Pancreas (tissue), 10 donors: ENCODE data around the gene TMEM131. TPM values are rescaled to one million over a fixed set of nuclear protein-coding genes. Genes with fewer than 3 reads are reported as not detected.

Experiments
- ATAC-seq, 4 donors: fragments of 200-7000 bp; cut with Tn5 transposase; one replicate each; pipeline versions ENCODE4 v1.8.0 to v1.9.1; 2020; ENCODE audit warnings: mild to moderate bottlenecking in 4 of 4, moderate library complexity in 4 of 4
- DNase-seq, 6 donors: peaks; one replicate each; pipeline ENCODE4 v3.0.0-alpha.2; 2020
- FAIRE-seq: peaks from 2 replicates; lab custom pipeline; 2012; peaks lifted over from hg19 to GRCh38; lab: Jason Lieb, UNC
- H3K27ac ChIP-seq, 4 donors: fragments of 200-600 bp; sonication (generic); 1 replicate in 3 of 4; 2 replicates in 1 of 4; pipeline versions ENCODE4 v1.5.0 to v1.8.0; 2020
- H3K27me3 ChIP-seq, 4 donors: fragments of 200-600 bp; one replicate each; pipeline ENCODE4 v1.8.0; 2021
- H3K36me3 ChIP-seq, 3 donors: fragments of 200-600 bp; sonication (generic) in 1 of 3; one replicate each; pipeline versions ENCODE4 v1.5.0 to v1.8.0; 2020 to 2021
- H3K4me1 ChIP-seq, 3 donors: fragments of 200-600 bp; one replicate each; pipeline ENCODE4 v1.8.0; 2021
- H3K4me3 ChIP-seq, 4 donors: fragments of 200-600 bp; sonication (generic) in 2 of 4; one replicate each; pipeline versions ENCODE4 v1.5.0 to v1.8.0; 2020 to 2021
- H3K9me3 ChIP-seq, 4 donors: fragments of 200-600 bp; one replicate each; pipeline ENCODE4 v1.8.0; 2021
- CTCF ChIP-seq, 4 donors: fragments of 200-600 bp; sonication (generic) in 3 of 4; IDR thresholded peaks; one replicate each; pipeline versions ENCODE4 v1.5.0 to v1.8.0; 2021; ENCODE audit warnings: antibody characterized with exemption in 4 of 4
- WGBS, 2 donors: extraction: QIAGEN DNeasy Blood & Tissue Kit; methylation state at CpG; one replicate each; pipeline ENCODE4 v1.1.7; 2013; 5-methylcytosine and 5-hydroxymethylcytosine counted together
- intact Hi-C, 3 donors: fragments of 100-400 bp; cut with DNase I; formaldehyde crosslinking; loops; one replicate each; pipeline versions ENCODE4 v1.11.1 to v1.14.2; 2022
- polyA plus RNA-seq, 2 donors: library from polyadenylated mRNA; stranded (reverse); fragments of 200-250 nt; gene quantifications; one replicate each; pipeline ENCODE4 v1.2.3, GENCODE V29; 2013
- total RNA-seq, 6 donors: library from RNA; stranded (reverse); fragmentation: NEBNext Ultra II Directional in 4 of 6; extraction: Animal tissue kit (Norgen Biotek cat#: 25700) in 4 of 6; gene quantifications; one replicate each; pipeline versions ENCODE4 v1.2.1 to v1.2.4, GENCODE V29; 2021 to 2023
- donor health status: healthy with polysubstance abuse.
- donor health status: DM: no; HTN: no; CAD: no; lungs with moderate emphysema.
- donor health status: DM: no; HTN: no; CAD: no.
- donor health status: control.
- donor health status: control.
- donor health status: Bipolar disorder and iron deficiency.
- donor health status: DM: yes; HTN: yes; CAD: no.
- donor health status: DM: no; HTN: no; CAD: no.
- donor health status: DM: no; HTN: no; CAD: no.
- donor health status: DM: yes; HTN: yes; CAD: no.

Gene TMEM131
- total and polyA plus RNA-seq, 8 donors = 8.1 to 26.5 (median 19.4) TPM

DNA sequence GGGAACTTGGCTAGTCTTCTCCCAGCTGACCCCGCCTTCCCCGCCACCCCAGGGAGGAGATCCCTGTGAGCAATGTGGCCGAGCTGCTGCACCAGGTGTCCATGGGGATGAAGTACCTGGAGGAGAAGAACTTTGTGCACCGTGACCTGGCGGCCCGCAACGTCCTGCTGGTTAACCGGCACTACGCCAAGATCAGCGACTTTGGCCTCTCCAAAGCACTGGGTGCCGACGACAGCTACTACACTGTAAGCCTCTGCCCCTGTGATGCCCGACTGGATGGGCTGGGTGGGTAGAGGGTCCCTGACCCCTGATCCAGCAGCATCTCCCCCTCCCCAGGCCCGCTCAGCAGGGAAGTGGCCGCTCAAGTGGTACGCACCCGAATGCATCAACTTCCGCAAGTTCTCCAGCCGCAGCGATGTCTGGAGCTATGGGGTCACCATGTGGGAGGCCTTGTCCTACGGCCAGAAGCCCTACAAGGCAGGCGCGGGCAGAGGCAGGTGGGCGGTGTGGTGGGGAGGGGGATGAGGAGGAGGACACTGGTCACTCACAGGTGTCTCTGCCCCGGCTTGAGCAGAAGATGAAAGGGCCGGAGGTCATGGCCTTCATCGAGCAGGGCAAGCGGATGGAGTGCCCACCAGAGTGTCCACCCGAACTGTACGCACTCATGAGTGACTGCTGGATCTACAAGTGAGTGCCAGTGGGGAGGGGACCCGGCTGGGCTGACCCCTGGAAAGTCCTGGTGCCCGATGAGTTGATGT is 258.1 kb downstream of the TMEM131 start:
- TF ChIP-seq CTCF (IDR thresholded peaks at IDR 0.05) = no peak
- no peak overlapping the region for H3K27ac ChIP-seq
- ATAC-seq = no peak
- no peak for FAIRE-seq
- no peaks in the 10 kb centered on the region for H3K36me3 ChIP-seq
- peak in 1 of 6 donors; percentile 63 for DNase-seq
- no peaks in the 10 kb centered on the region for H3K4me1 ChIP-seq
- WGBS, 2 donors = 80 to 87% methylated on average over 31 to 32 of the region's 32 CpGs
- no peaks in the 10 kb centered on the region for H3K27me3 ChIP-seq
- no peak overlapping the region for H3K4me3 ChIP-seq
- intact Hi-C loops = loop anchor here in 1 of 3 donors (10.0 kb wide), 1 partner anchor 647 kb away; no protein-coding TSS in a partner anchor
- H3K9me3 ChIP-seq = no peaks in the 10 kb centered on the region

DNA sequence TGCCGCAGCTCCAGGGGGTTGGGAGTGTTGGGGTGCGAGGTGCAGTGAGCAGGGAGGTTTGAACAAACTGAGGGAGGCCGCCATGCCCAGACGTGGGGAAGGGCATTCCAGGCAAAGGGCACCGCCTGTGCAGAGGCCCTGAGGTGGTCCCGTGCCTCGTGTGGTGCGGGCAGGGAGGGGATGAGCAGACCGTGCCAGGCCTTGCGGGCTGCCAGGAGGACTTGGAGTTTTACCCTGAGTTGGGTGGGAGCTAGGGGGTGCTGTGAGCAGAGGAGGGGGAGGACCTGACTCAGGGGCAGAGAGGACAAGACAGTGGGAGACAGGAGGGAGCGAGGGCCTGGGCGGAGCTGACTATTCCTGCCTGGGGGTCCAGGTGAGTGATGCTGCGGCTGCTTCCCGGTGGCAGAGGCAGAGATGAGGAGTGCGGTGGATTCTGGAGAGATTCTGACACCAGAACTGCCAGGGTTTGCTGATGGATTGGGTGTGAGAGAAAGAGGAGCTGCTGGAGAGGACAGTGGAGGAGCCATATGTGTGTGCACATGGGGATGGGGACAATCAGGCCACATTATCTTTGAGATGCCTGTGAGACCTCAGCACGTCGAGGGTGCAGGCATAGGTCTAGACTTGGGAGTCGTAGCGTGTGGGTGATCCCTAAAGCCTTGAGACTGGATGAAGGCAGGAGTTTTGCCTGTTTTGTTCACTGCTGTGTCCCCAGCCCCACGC is 259.0 kb downstream of the TMEM131 start:
- Histone ChIP-seq H3K27ac (no peak overlapping the region), H3K4me3 (no peak overlapping the region), H3K27me3 (no peaks in the 10 kb centered on the region), H3K4me1 (no peaks in the 10 kb centered on the region), H3K9me3 (no peaks in the 10 kb centered on the region), H3K36me3 (no peaks in the 10 kb centered on the region)
- intact Hi-C loops = loop anchor here in 1 of 3 donors (10.0 kb wide), 1 partner anchor 648 kb away; no protein-coding TSS in a partner anchor
- no peak for TF ChIP-seq CTCF (IDR thresholded peaks at IDR 0.05)
- FAIRE-seq = no peak
- ATAC-seq = no peak
- WGBS, 2 donors = 70 to 80% methylated on average over 20 of the region's 20 CpGs
- DNase-seq = no peak

DNA sequence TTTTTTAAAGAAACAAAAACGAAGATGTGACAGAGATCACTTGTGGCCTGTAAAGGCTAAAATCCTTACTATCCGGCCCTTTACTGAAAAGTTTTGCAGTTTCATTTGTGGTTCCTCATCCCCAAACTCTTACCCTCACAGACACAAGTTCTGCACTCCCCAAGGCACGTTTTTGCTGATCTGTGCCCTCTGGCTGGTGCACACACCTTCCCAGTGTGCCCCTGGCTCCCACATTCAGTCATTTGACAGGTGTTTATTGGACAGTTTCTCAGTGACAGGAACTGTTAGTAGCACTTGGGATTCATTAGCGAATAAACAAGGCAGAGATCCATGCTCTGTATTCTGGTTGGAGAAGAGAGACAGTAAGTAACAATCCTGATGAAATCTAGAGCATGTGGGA is 259.6 kb downstream of the TMEM131 start:
- no peaks in the 10 kb centered on the region for H3K36me3 ChIP-seq

GRCh38 chr2:97735161-97735561 is 260.6 kb downstream of the TMEM131 start:
- intact Hi-C loops = loop anchor here in 1 of 3 donors (10.0 kb wide), 1 partner anchor 650 kb away; no protein-coding TSS in a partner anchor
- Histone ChIP-seq H3K4me3 (no peak overlapping the region), H3K27me3 (no peaks in the 10 kb centered on the region), H3K9me3 (no peaks in the 10 kb centered on the region), H3K36me3 (no peaks in the 10 kb centered on the region), H3K27ac (no peak overlapping the region), H3K4me1 (no peaks in the 10 kb centered on the region)
- no peak for ATAC-seq
- TF ChIP-seq CTCF (IDR thresholded peaks at IDR 0.05) = no peak
- 94% methylated on average over 27 to 29 of the region's 29 CpGs for WGBS, 2 donors
- DNase-seq = peak in 1 of 6 donors; percentile 68
- FAIRE-seq = no peak

More for the DNA sequence above, 259.6 kb downstream of the TMEM131 start:
- TF ChIP-seq CTCF (IDR thresholded peaks at IDR 0.05) = no peak
- intact Hi-C loops = loop anchor here in 1 of 3 donors (10.0 kb wide), 1 partner anchor 649 kb away; no protein-coding TSS in a partner anchor
- no peaks in the 10 kb centered on the region for H3K9me3 ChIP-seq
- DNase-seq (no peak), FAIRE-seq (no peak), ATAC-seq (no peak)
- H3K4me3 ChIP-seq = no peak overlapping the region
- H3K4me1 ChIP-seq = no peaks in the 10 kb centered on the region
- H3K27ac ChIP-seq = no peak overlapping the region
- H3K27me3 ChIP-seq = no peaks in the 10 kb centered on the region
- WGBS, 2 donors = 57 to 64% methylated on average over 4 of the region's 4 CpGs
